Measurements from ENCODE around the gene RYR2. TPM values are rescaled to one million over a fixed set of nuclear protein-coding genes. Genes with fewer than 3 reads are reported as not detected.
A peak's percentile ranks its signal among the peaks of the same experiment; 100 is the strongest.

Gene RYR2
- polyA plus RNA-seq, 1 experiment: not detected

- Histone ChIP-seq H3K36me3 (ENCODE audit: control insufficient read depth, insufficient read depth, low read length) (no peaks in the 10 kb centered on the region), H3K4me3 (ENCODE audit: low read depth, low read length) (no peak overlapping the region), H3K27me3 (ENCODE audit: control insufficient read depth, insufficient read depth, low read length) (no peaks in the 10 kb centered on the region)
- ChIA-PET CTCF (no interaction called here), POLR2A (no interaction called here)
- DNase-seq (ENCODE audit: low read depth): no peak
- TF ChIP-seq CTCF (IDR thresholded peaks at IDR 0.05; ENCODE audit: insufficient read depth, low read depth, low read length): no peak
Measured at GRCh38 chr1:237553078-237553477, 511.1 kb downstream of the RYR2 start.

DNA sequence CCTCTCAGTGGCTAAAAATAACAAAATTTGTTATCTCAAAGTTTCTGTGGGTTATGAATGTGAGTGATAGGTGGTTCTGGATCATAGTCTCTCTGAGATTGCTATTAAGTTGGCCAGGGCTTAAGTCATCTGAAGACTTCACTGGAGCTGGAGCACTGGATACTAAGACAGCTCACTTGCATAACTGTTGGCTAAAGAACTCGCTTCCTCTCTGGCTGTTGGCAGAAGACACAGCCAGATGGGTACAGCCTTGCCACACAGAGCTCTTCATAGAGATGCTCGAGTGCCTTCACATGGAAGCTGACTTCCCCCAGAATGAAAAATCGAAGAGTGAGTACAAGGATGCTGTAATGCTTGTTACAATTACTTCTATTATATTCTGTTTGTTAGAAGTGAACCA is 514.9 kb downstream of the RYR2 start:
- no peaks in the 10 kb centered on the region for H3K27me3 ChIP-seq (ENCODE audit: control insufficient read depth, insufficient read depth, low read length)
- H3K4me3 ChIP-seq (ENCODE audit: low read depth, low read length): no peak overlapping the region
- POLR2A ChIA-PET: no interaction called here
- no peak for TF ChIP-seq CTCF (IDR thresholded peaks at IDR 0.05; ENCODE audit: insufficient read depth, low read depth, low read length)
- H3K36me3 ChIP-seq (ENCODE audit: control insufficient read depth, insufficient read depth, low read length): no peaks in the 10 kb centered on the region
- no peak for DNase-seq (ENCODE audit: low read depth)
- CTCF ChIA-PET: interaction anchor here (0.7 kb wide), 1 partner anchor 32 kb away, joined by 5 read pairs; no protein-coding TSS in a partner anchor

- DNase-seq (ENCODE audit: low read depth): peak; percentile 5
- Histone ChIP-seq H3K36me3 (ENCODE audit: control insufficient read depth, insufficient read depth, low read length) (no peaks in the 10 kb centered on the region), H3K27me3 (ENCODE audit: control insufficient read depth, insufficient read depth, low read length) (no peaks in the 10 kb centered on the region), H3K4me3 (ENCODE audit: low read depth, low read length) (no peak overlapping the region)
- peak; percentile 49 for TF ChIP-seq CTCF (IDR thresholded peaks at IDR 0.05; ENCODE audit: insufficient read depth, low read depth, low read length)
- CTCF ChIA-PET: interaction anchor here (0.5 to 2.1 kb wide), 12 partner anchors 8 to 1458 kb away, joined by 3 to 8 read pairs (median 4); partner anchors contain the start of gene HEATR1
- POLR2A ChIA-PET: no interaction called here
Measured at GRCh38 chr1:237562242-237562823, 520.3 kb downstream of the RYR2 start.

DNA sequence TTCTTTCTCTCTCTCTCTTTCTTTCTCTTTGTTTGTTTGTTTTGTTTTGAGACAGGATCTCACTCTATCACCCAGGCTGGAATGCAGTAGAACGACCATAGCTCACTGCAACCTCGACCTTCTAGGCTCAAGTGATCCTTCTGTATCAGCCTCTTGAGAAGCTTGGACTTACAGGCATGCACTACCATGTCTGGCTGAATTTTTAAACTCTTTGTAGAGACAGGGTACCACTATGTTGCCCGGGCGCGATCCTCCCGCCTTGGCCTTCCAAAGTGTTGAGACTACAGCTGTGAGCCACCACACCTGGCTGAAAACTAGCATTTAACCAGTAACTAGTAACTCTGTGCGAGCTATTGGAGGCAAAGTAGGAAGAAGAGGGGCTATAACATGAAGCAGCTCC is 523.3 kb downstream of the RYR2 start:
- no peaks in the 10 kb centered on the region for H3K36me3 ChIP-seq (ENCODE audit: control insufficient read depth, insufficient read depth, low read length)
- no peak for TF ChIP-seq CTCF (IDR thresholded peaks at IDR 0.05; ENCODE audit: insufficient read depth, low read depth, low read length)
- H3K4me3 ChIP-seq (ENCODE audit: low read depth, low read length): no peak overlapping the region
- POLR2A ChIA-PET: no interaction called here
- CTCF ChIA-PET: no interaction called here
- DNase-seq (ENCODE audit: low read depth): no peak
- no peaks in the 10 kb centered on the region for H3K27me3 ChIP-seq (ENCODE audit: control insufficient read depth, insufficient read depth, low read length)

DNA sequence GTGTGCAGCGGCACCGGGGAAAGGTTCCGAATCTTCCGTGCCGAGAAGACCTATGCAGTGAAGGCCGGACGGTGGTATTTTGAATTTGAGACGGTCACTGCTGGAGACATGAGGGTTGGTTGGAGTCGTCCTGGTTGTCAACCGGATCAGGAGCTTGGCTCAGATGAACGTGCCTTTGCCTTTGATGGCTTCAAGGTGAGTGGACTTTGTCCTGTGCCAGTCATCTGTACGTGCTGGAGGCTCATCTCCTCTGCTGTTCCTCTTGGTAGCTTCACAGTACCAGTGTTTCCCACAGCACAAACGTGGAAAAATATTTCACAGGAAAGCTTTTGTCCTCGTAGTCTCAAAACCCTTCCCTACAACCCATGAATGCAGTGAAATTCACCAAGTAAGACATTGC is 524.6 kb downstream of the RYR2 start:
- DNase-seq (ENCODE audit: low read depth): no peak
- no peaks in the 10 kb centered on the region for H3K36me3 ChIP-seq (ENCODE audit: control insufficient read depth, insufficient read depth, low read length)
- POLR2A ChIA-PET: no interaction called here
- CTCF ChIA-PET: interaction anchor here (1.1 kb wide), 1 partner anchor 11 kb away, joined by 3 read pairs; no protein-coding TSS in a partner anchor
- no peaks in the 10 kb centered on the region for H3K27me3 ChIP-seq (ENCODE audit: control insufficient read depth, insufficient read depth, low read length)
- H3K4me3 ChIP-seq (ENCODE audit: low read depth, low read length): no peak overlapping the region
- no peak for TF ChIP-seq CTCF (IDR thresholded peaks at IDR 0.05; ENCODE audit: insufficient read depth, low read depth, low read length)

Data from BJ (cell line).